Measurements from ENCODE around the gene WNT1. TPM values are rescaled to one million over a fixed set of nuclear protein-coding genes. Genes with fewer than 3 reads are reported as not detected.

WNT1 gene
- total and polyA plus RNA-seq, 2 of the 4 experiments (the other 2 are of a cell fraction), result not detected

DNA sequence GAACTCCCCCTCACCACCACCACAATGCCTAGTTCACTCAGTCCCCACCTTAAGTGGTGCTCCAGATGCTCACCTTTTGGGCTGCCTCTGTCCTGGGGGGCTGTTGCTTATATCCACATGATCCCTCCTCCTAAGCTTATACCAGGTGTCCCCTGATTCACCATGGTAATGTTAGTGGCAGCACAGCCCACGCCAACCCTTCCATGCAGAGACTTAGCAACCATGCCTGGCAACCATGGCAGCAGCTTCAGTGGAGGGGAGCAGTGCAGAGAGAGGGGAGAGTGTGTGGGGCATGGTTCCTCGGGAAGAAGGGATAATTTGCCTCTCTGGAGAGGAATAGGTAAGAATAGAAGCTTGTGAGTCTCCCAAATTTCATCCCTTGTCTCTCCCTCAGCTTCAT lies 22.2 kb downstream of the WNT1 start:
- H3K9me1 ChIP-seq (ENCODE audit: insufficient read depth, low read length), result peaks cover 3% of the 10 kb centered on the region
- peaks cover 14% of the 10 kb centered on the region for H3K4me1 ChIP-seq (ENCODE audit: control insufficient read depth, insufficient read depth, low read length)
- H2BK120ac ChIP-seq (ENCODE audit: low read depth, low read length), result no peak overlapping the region
- no peak overlapping the region for H2AFZ ChIP-seq (replicated peaks; ENCODE audit: low read length, poor library complexity)
- H3K23ac ChIP-seq (ENCODE audit: low read depth, low read length), result 0 out of 2 replicates have a peak overlapping the region, but pooled peaks have one; percentile 12
- H3K4me2 ChIP-seq (ENCODE audit: low read depth, low read length), result no peak overlapping the region
- no peak overlapping the region for H3K9ac ChIP-seq (ENCODE audit: low read depth, low read length)
- H3K18ac ChIP-seq (ENCODE audit: low read depth, low read length), result no peak overlapping the region
- no CpG with 5 or more reads among the region's 2 CpGs for WGBS, 2 experiments (ENCODE audit: extremely low coverage in 2 of 2, insufficient read length in 1 of 2)
- no TSS peak for BruUV-seq (replicated peaks)
- no peaks in the 10 kb centered on the region for H3K9me3 ChIP-seq (ENCODE audit: control insufficient read depth, insufficient read depth, low read length)
- no peak overlapping the region for H3K4me3 ChIP-seq (ENCODE audit: insufficient read depth, low read depth, low read length)
- H3K79me1 ChIP-seq (ENCODE audit: low read depth in 1 of 2, low read length in 2 of 2), result peaks cover 0 to 9% of the 10 kb centered on the region in 2 experiments; a peak in 2 of 4 replicates
- H2BK20ac ChIP-seq (ENCODE audit: low read depth, low read length), result no peak overlapping the region
- peaks cover 31% of the 10 kb centered on the region for H3K36me3 ChIP-seq (ENCODE audit: control insufficient read depth, insufficient read depth, low read length)
- ATAC-seq (ENCODE audit: low read depth) (no peak), DNase-seq (no peak)
- no peak overlapping the region for H4K5ac ChIP-seq (ENCODE audit: low read depth, low read length)
- H2BK15ac ChIP-seq (ENCODE audit: low read depth, low read length), result no peak overlapping the region
- ChIA-PET CTCF (interaction anchor here (0.6 to 1.2 kb wide), 2 partner anchors 14 to 15 kb away, joined by 3 read pairs; no protein-coding TSS in a partner anchor), POLR2A (ENCODE audit: unreplicated experiment) (no interaction called here)
- H2AK9ac ChIP-seq (replicated peaks; ENCODE audit: low read depth, low read length, poor library complexity), result peak overlapping the region; percentile 43
- dilution Hi-C loops (cut with HindIII; ENCODE audit: low sequenced_read_pairs, unreplicated experiment) (no loop called here), in situ Hi-C loops (cut with MboI; ENCODE audit: low sequenced_read_pairs) (no loop called here), intact Hi-C loops (cut with micrococcal nuclease) (no loop called here)
- no peak overlapping the region for H3K56ac ChIP-seq (ENCODE audit: extremely low read depth, insufficient read depth, low read length)
- no peak overlapping the region for H4K91ac ChIP-seq (ENCODE audit: insufficient read depth, low read depth, low read length)
- H4K20me1 ChIP-seq (ENCODE audit: insufficient read depth, low read length), result peaks cover 6% of the 10 kb centered on the region; the same call in 1 of the 2 replicates
- 0 out of 2 replicates have a peak overlapping the region, but pooled peaks have one; percentile 50 for H3K14ac ChIP-seq (replicated peaks; ENCODE audit: low read depth, low read length)
- H3K4ac ChIP-seq (ENCODE audit: low read depth, low read length), result no peak overlapping the region
- peaks cover 16% of the 10 kb centered on the region; the same call in 1 of the 2 replicates for H3K27me3 ChIP-seq (ENCODE audit: control insufficient read depth, insufficient read depth, low read length)
- TF ChIP-seq MXI1 (IDR thresholded peaks at IDR 0.05; ENCODE audit: borderline replicate concordance, low read depth, low read length) (no peak), RAD21 (IDR thresholded peaks at IDR 0.05; ENCODE audit: low read length) (no peak), RFX5 (IDR thresholded peaks at IDR 0.05; ENCODE audit: low read depth, low read length) (no peak), RCOR1 (IDR thresholded peaks at IDR 0.05; ENCODE audit: insufficient replicate concordance, low read length) (no peak), FOS (IDR thresholded peaks at IDR 0.05; ENCODE audit: low read depth, low read length) (no peak), MAFK (IDR thresholded peaks at IDR 0.05; ENCODE audit: low read depth, low read length) (no peak), NFE2L2 (IDR thresholded peaks at IDR 0.05; ENCODE audit: low read depth, low read length) (no peak), BHLHE40 (IDR thresholded peaks at IDR 0.05; ENCODE audit: low read depth, low read length) (no peak), SMC3 (IDR thresholded peaks at IDR 0.05; ENCODE audit: low read depth, low read length) (no peak), CEBPB (IDR thresholded peaks at IDR 0.05; ENCODE audit: low read depth, low read length) (no peak)
- TF ChIP-seq, protein P1, sequence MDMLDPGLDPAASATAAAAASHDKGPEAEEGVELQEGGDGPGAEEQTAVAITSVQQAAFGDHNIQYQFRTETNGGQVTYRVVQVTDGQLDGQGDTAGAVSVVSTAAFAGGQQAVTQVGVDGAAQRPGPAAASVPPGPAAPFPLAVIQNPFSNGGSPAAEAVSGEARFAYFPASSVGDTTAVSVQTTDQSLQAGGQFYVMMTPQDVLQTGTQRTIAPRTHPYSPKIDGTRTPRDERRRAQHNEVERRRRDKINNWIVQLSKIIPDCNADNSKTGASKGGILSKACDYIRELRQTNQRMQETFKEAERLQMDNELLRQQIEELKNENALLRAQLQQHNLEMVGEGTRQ (IDR thresholded peaks at IDR 0.05; ENCODE audit: low read depth, low read length), result no peak
- TF ChIP-seq, protein P2, sequence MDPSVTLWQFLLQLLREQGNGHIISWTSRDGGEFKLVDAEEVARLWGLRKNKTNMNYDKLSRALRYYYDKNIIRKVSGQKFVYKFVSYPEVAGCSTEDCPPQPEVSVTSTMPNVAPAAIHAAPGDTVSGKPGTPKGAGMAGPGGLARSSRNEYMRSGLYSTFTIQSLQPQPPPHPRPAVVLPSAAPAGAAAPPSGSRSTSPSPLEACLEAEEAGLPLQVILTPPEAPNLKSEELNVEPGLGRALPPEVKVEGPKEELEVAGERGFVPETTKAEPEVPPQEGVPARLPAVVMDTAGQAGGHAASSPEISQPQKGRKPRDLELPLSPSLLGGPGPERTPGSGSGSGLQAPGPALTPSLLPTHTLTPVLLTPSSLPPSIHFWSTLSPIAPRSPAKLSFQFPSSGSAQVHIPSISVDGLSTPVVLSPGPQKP (IDR thresholded peaks at IDR 0.05; ENCODE audit: borderline replicate concordance, low read depth, low read length), result no peak
- TF ChIP-seq, protein P3, sequence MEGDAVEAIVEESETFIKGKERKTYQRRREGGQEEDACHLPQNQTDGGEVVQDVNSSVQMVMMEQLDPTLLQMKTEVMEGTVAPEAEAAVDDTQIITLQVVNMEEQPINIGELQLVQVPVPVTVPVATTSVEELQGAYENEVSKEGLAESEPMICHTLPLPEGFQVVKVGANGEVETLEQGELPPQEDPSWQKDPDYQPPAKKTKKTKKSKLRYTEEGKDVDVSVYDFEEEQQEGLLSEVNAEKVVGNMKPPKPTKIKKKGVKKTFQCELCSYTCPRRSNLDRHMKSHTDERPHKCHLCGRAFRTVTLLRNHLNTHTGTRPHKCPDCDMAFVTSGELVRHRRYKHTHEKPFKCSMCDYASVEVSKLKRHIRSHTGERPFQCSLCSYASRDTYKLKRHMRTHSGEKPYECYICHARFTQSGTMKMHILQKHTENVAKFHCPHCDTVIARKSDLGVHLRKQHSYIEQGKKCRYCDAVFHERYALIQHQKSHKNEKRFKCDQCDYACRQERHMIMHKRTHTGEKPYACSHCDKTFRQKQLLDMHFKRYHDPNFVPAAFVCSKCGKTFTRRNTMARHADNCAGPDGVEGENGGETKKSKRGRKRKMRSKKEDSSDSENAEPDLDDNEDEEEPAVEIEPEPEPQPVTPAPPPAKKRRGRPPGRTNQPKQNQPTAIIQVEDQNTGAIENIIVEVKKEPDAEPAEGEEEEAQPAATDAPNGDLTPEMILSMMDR (conservative IDR thresholded peaks at IDR 0.05; ENCODE audit: low read depth, low read length), result no peak
- H3K27ac ChIP-seq (ENCODE audit: insufficient read depth, low read length), result no peak overlapping the region
- no peak overlapping the region for H2AK5ac ChIP-seq (ENCODE audit: low read depth, low read length)
- no peak overlapping the region for H4K8ac ChIP-seq (ENCODE audit: low read depth in 2 of 2, low read length in 2 of 2)
- H2BK5ac ChIP-seq (ENCODE audit: low read depth, low read length, poor library complexity, severe bottlenecking), result no peak overlapping the region

All from IMR-90 (cell line).